Esophagus squamous epithelium (tissue), 5 donors: ENCODE measurements around the gene CREBRF. TPM values are rescaled to one million over a fixed set of nuclear protein-coding genes. Genes with fewer than 3 reads are reported as not detected.
A peak's percentile ranks its signal among the peaks of the same experiment; 100 is the strongest.

Experiments
- DNase-seq: peaks from one replicate; lab custom pipeline; 2025; lab: John Stamatoyannopoulos, UW
- H3K27ac ChIP-seq, 4 donors: fragments of 200-600 bp; sonication (generic); one replicate each; pipeline ENCODE4 v1.5.1; 2016 to 2019; ENCODE audit warnings: mild to moderate bottlenecking in 1 of 4
- H3K27me3 ChIP-seq, 4 donors: fragments of 200-600 bp; sonication (generic); 1 replicate in 3 of 4; 2 replicates in 1 of 4; pipeline versions ENCODE4 v1.5.1 to v1.6.0; 2017 to 2021; ENCODE audit warnings: antibody characterized with exemption in 1 of 4
- H3K36me3 ChIP-seq, 3 donors: fragments of 200-600 bp; sonication (generic); one replicate each; pipeline ENCODE4 v1.5.1; 2016 to 2019
- H3K4me1 ChIP-seq, 3 donors: fragments of 200-600 bp; sonication (generic); one replicate each; pipeline ENCODE4 v1.5.1; 2017 to 2019
- H3K4me3 ChIP-seq, 4 donors: fragments of 200-600 bp; sonication (generic); 1 replicate in 3 of 4; 2 replicates in 1 of 4; pipeline ENCODE4 v1.5.1; 2016 to 2019; ENCODE audit warnings: mild to moderate bottlenecking in 2 of 4, moderate library complexity in 1 of 4
- H3K9me3 ChIP-seq, 3 donors: fragments of 200-600 bp; sonication (generic); one replicate each; pipeline ENCODE4 v1.5.1; 2016 to 2019
- POLR2A ChIP-seq, 4 donors: fragments of 450-650 bp; IDR thresholded peaks; one replicate each; pipeline ENCODE4 v1.6.1; 2017; ENCODE audit warnings: antibody characterized with exemption in 4 of 4, mild to moderate bottlenecking in 4 of 4, moderate library complexity in 3 of 4
- WGBS, 2 donors: methylation state at CpG; one replicate each; pipeline ENCODE4 v1.1.5; 2018; 5-methylcytosine and 5-hydroxymethylcytosine counted together
- intact Hi-C: fragments of 100-400 bp; cut with DNase I; formaldehyde crosslinking; loops from one replicate; pipeline ENCODE4 v1.15.0; 2022
- total RNA-seq, 4 donors: library from RNA; depleted of rRNA; stranded (reverse); fragments of >200 nt; gene quantifications; one replicate each; pipeline ENCODE4 v1.1.0, GENCODE V29; 2016
- TF ChIP-seq, protein P1 (sequence below), 6 experiments: fragments of 450-650 bp in 4 of 6; fragments of 200-600 bp in 2 of 6; sonication (generic) in 2 of 6; IDR thresholded peaks; one replicate each; pipeline ENCODE4 v1.5.1; 2016 to 2019; ENCODE audit warnings: antibody characterized with exemption in 6 of 6, mild to moderate bottlenecking in 4 of 6, moderate library complexity in 4 of 6
- donor health status: DM: yes; HTN: yes; CAD: no.

CREBRF gene
- total RNA-seq, 4 donors from 2014 or later: 2.7 to 28.4 (median 7.9) TPM

DNA sequence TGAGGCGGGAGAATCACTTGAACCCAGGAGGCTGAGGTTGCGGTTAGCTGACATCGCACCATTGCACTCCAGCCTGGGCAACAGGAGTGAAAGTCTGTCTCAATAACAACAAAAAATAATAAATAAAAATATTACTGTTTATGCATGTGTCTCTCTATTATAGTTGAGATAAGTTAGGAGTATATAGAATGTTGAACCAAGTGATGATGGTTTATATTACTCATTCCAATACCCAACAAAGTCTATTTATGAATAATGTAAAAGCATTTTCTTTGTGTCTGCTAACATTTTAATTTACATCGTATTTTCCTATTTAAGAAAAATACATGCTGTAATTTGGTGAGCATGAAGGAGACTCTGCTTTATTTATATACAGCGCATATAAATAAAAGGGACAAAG, 35.8 kb downstream of the CREBRF start:
- Histone ChIP-seq H3K27me3 (no peaks in the 10 kb centered on the region), H3K9me3 (no peaks in the 10 kb centered on the region), H3K4me1 (peaks cover 6 to 36% (median 12%) of the 10 kb centered on the region in 3 donors), H3K4me3 (no peak overlapping the region), H3K27ac (no peak overlapping the region), H3K36me3 (peaks cover 0 to 53% (median 5%) of the 10 kb centered on the region in 3 donors)
- WGBS, 2 donors: 86 to 94% methylated on average over 5 of the region's 5 CpGs
- TF ChIP-seq, protein P1, sequence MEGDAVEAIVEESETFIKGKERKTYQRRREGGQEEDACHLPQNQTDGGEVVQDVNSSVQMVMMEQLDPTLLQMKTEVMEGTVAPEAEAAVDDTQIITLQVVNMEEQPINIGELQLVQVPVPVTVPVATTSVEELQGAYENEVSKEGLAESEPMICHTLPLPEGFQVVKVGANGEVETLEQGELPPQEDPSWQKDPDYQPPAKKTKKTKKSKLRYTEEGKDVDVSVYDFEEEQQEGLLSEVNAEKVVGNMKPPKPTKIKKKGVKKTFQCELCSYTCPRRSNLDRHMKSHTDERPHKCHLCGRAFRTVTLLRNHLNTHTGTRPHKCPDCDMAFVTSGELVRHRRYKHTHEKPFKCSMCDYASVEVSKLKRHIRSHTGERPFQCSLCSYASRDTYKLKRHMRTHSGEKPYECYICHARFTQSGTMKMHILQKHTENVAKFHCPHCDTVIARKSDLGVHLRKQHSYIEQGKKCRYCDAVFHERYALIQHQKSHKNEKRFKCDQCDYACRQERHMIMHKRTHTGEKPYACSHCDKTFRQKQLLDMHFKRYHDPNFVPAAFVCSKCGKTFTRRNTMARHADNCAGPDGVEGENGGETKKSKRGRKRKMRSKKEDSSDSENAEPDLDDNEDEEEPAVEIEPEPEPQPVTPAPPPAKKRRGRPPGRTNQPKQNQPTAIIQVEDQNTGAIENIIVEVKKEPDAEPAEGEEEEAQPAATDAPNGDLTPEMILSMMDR (IDR thresholded peaks at IDR 0.05): no peak
- no peak for TF ChIP-seq POLR2A (IDR thresholded peaks at IDR 0.05)
- intact Hi-C loops: no loop called here
- no peak for DNase-seq

DNA sequence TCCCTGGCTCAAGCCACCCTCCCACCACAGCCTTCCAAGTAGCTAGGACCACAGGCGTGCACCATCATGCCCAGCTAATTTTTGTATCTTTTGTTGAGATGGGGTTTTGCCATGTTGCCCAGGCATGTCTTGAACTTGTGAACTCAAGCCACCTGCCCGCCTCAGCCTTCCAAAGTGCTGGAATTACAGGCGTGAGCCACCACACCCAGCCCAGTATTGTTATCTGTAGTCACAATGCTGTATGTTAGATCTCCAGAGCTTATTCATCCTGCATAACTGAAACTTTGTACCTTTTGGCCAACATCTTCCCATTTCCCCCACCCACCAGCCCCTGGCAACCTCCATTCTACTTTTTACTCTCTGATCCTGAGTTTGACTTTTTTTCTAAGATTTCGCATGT, 37.5 kb downstream of the CREBRF start:
- WGBS, 2 donors: 52 to 58% methylated on average over 4 of the region's 4 CpGs
- Histone ChIP-seq H3K4me1 (peaks cover 6 to 37% (median 12%) of the 10 kb centered on the region in 3 donors), H3K36me3 (peaks cover 0 to 36% (median 0%) of the 10 kb centered on the region in 3 donors), H3K27ac (peak overlapping the region in 1 of 4 donors; percentile 32), H3K9me3 (no peaks in the 10 kb centered on the region), H3K4me3 (no peak overlapping the region), H3K27me3 (no peaks in the 10 kb centered on the region)
- TF ChIP-seq, protein P1 (IDR thresholded peaks at IDR 0.05): no peak
- TF ChIP-seq POLR2A (IDR thresholded peaks at IDR 0.05): no peak
- no peak for DNase-seq
- intact Hi-C loops: no loop called here

DNA sequence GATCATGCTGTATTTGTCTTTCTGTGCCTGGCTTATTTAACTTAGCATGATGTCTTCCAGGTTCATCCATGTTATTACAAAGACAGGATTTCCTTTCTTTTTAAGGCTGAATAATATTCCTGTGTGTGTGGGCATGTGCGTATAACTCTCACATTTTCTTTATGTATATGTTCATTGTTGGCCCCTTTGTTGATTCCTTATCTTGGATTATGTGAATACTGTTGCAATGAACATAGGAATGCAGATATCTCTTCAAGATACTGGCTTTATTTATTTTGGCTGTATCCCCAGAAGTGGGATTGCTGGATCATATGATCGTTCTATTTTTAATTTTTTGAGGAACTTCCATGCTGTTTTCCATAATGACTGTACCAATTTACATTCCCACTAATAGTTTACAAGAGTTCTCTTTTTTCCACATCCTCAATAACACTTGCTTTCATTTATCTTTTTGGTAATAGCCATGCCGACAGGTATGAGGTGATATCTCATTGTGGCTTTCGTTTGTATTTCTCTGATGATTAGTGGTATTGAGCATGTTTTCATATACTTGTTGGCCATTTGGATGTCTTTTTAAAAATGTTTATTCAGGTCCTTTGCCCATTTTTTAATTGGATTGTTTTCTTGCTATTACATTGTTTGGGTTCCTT, 38.0 kb downstream of the CREBRF start:
- peaks cover 6 to 37% (median 13%) of the 10 kb centered on the region in 3 donors for H3K4me1 ChIP-seq
- 36 to 43% methylated on average over 4 of the region's 4 CpGs for WGBS, 2 donors
- intact Hi-C loops: no loop called here
- H3K36me3 ChIP-seq: peaks cover 0 to 31% (median 0%) of the 10 kb centered on the region in 3 donors
- no peak for TF ChIP-seq POLR2A (IDR thresholded peaks at IDR 0.05)
- TF ChIP-seq, protein P1 (IDR thresholded peaks at IDR 0.05): no peak
- no peaks in the 10 kb centered on the region for H3K9me3 ChIP-seq
- H3K27ac ChIP-seq: peak overlapping the region in 1 of 4 donors; percentile 32
- no peaks in the 10 kb centered on the region for H3K27me3 ChIP-seq
- no peak for DNase-seq
- no peak overlapping the region for H3K4me3 ChIP-seq

DNA sequence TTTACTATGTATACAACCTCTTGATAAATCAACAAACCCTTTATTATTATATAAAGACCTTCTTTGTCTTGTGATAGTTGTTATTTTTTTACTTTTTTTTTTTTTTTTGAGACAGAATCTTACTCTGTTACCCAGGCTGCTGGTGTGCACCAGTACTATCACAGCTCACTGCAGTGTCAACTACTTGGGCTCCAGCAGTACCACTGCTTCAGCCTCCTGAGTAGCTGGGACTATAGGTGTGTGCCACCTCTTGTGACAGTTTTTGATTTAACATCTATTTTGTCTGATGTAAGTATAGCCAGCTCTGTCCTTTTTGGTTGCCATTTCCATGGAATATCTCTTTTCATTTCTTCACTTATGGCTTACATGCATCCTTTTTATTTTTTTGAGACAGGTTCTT, 42.6 kb downstream of the CREBRF start:
- H3K27me3 ChIP-seq: no peaks in the 10 kb centered on the region
- DNase-seq: no peak
- H3K36me3 ChIP-seq: peaks cover 0 to 16% (median 0%) of the 10 kb centered on the region in 3 donors
- H3K4me3 ChIP-seq: no peak overlapping the region
- H3K9me3 ChIP-seq: peaks cover 0 to 6% (median 0%) of the 10 kb centered on the region in 3 donors
- TF ChIP-seq POLR2A (IDR thresholded peaks at IDR 0.05): no peak
- TF ChIP-seq, protein P1 (IDR thresholded peaks at IDR 0.05): no peak
- intact Hi-C loops: no loop called here
- H3K4me1 ChIP-seq: peaks cover 1 to 25% (median 10%) of the 10 kb centered on the region in 3 donors
- no peak overlapping the region for H3K27ac ChIP-seq

DNA sequence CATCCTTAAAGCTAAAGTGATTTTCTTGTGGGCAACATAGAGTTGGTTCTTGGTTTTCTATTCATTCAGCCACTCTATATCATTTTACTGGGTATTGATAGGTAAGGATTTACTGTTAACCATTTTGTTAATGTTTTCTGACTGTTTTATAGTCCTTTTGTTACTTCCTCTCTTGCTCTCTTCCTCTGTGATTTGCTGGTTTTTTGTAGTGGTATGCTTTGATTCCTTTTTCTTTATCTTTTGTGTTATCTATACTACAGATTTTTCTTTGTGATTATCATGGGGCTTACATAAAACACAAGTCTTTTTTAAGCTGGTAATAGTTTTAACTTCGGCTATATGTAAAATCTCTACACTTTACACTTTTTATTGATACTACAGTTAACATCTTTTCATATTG, 43.3 kb downstream of the CREBRF start:
- Histone ChIP-seq H3K9me3 (peaks cover 0 to 6% (median 0%) of the 10 kb centered on the region in 3 donors), H3K36me3 (peaks cover 0 to 16% (median 0%) of the 10 kb centered on the region in 3 donors), H3K27ac (no peak overlapping the region), H3K4me3 (no peak overlapping the region), H3K27me3 (no peaks in the 10 kb centered on the region), H3K4me1 (peaks cover 0 to 18% (median 4%) of the 10 kb centered on the region in 3 donors)
- DNase-seq: no peak
- TF ChIP-seq, protein P1 (IDR thresholded peaks at IDR 0.05): no peak
- no peak for TF ChIP-seq POLR2A (IDR thresholded peaks at IDR 0.05)
- intact Hi-C loops: no loop called here
- 85 to 87% methylated on average over 1 of the region's 1 CpG for WGBS, 2 donors
